HuH-7.5 (cell line): ENCODE data around the gene PPP4C.

Experiments used
- DNase-seq: peaks from one replicate; pipeline ENCODE4 v3.0.0; 2011; ENCODE audit warnings: low spot score

The PPP4C gene

GRCh38 chr16:30054959-30055553, 20.7 kb upstream of the PPP4C start:
- DNase-seq: peak; percentile 75

DNA sequence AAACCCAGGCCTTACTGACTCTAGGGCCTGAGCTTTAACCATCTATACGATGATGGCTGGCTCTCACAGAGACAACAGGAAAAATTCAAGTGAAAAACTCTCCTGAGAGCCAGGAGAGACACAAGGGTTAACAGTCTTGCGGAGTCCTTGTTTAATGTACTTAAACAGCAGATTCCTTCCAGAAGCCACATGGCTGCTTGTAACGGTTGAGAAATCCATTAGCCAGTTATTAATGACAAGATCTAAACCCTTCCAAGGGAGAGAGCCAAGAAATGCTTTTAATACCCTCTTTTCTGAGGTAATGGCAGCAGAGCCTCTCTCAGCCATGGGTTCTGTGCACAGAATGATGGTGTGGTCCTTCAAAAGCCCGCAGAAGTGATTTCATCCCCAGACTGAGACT, 15.4 kb upstream of the PPP4C start:
- DNase-seq: no peak

GRCh38 chr16:30060836-30061554, 14.8 kb upstream of the PPP4C start:
- DNase-seq: no peak

DNA sequence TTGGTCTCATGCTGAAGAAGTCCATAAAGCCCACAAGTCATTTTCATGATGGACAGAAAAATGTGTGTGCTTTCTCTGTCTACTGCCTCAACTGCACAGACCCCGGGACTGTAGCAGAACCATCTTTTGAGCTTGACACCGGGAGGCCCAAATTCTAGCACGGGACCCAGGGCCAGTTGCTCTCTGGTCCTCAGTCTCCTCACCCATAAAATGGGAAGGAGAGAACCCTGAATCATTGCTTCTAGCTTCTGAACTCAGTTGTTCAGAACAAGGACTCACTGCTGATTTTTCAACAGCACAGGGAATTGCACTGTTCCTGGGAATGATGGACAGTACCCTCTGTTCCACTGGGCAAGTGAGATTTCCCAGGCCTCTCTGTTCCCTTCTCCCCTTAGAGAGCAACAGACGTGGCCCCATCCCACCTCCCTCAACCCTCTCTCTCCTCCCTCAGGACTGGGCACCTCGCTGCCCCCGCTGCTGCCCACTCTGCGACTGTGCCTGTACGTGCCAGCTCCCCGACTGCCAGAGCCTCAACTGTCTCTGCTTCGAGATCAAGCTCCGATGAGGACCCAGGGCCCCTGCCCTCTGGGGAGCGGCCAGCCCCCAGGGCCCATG, 12.4 kb upstream of the PPP4C start:
- no peak for DNase-seq

DNA sequence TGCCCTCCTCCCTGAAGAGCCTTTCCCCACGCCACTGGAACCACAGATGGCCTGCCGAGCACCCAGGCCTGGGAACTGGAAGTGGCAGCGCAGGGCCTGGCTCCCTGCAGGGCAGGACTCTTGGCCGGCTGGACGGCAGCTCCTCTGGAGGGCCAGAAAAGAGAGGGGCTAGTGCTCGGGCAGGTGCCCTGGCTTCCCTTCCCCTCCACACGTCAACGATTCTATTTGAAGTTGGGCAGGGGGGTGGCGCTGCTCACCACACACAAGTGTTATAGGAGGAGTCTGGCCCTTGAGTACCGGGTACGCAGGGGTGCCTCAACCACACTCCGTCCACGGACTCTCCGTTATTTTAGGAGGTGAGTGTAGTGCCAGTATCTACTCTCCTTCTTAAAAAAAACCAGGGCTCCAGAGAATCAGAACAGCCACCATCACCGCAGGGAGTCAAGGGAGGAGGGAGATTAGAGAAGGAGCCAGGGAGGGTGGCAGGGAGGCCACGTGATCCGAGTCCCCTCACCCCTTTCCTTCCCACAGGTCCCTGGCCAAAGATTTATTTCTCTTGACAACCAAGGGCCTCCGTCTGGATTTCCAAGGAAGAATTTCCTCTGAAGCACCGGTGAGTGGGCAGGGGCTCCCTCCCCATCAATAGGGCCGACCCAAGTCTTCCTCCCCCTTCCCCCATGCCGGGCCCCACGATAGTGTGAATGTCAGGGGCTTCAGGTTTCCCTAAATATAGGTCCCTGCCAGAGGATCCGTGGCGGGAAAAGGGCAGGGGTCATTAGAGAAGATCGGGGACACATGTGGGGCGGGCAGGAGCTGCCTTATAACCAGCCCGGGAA, 11.7 kb upstream of the PPP4C start:
- peak; percentile 61 for DNase-seq

DNA sequence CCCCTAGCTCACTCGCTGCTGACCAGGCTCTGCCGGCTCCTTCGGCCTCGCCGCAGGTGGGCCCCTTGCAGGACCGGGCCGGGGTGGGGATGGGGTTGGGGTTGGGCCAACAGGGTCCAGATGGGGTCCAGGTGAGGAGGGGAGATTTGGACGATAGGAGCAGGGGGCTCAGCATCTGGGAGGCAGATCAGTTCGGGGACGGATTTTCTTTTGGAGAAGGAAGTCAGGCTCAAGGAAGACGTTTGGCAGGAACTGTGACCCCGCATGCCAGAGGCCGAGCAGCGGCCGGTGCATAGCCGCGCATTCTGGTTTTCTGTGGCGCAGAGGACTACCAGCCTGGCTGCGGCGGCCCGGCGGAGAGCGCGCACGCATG, 11.1 kb upstream of the PPP4C start:
- no peak for DNase-seq

GRCh38 chr16:30065102-30065942, 10.5 kb upstream of the PPP4C start, which contains the start of gene ALDOA:
TSS of gene ALDOA (plus strand) at chr16:30065760. CDS start at chr16:30066898, 1,138 bp downstream.
- DNase-seq: peak; percentile 86

DNA sequence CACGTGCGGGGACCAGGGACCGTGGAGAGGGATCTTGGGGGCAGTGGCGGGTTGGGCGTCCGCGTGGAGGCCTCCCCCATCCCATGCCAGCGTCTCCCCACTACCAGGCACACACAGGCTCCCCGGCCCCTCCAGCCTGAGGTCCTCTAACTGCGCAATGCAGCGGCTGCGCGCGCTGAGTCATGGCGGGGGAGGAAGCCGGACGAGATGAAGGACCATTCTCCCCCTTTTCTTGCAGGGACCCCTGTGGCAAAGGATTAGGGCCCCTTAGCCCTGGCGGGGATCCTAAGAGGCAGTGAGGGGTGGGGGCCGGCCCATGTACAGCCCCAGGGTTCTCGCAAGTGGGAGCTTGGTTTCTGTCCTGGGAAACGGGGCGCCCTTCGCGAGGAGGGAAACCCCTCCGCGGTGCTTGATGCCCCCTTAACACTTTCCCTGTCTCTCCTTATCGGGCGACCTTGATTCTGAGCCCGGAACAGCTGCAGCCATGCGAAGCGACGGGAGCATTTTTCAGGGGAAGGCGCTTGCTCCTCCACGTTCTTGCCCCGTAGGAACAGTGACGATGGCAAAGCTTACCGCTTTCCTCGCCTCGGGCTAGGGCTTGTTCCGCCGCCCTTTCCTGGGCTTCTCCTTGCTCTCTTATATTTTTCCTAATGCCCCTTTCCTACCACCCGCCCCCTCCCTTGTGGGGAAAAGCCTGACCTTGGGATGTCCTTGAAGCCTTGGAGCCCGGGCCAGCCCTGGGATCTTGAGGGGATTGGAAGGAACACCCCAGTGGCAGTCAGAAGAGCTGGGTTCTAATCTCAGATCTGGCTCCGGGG, 9.6 kb upstream of the PPP4C start:
- DNase-seq: no peak

DNA sequence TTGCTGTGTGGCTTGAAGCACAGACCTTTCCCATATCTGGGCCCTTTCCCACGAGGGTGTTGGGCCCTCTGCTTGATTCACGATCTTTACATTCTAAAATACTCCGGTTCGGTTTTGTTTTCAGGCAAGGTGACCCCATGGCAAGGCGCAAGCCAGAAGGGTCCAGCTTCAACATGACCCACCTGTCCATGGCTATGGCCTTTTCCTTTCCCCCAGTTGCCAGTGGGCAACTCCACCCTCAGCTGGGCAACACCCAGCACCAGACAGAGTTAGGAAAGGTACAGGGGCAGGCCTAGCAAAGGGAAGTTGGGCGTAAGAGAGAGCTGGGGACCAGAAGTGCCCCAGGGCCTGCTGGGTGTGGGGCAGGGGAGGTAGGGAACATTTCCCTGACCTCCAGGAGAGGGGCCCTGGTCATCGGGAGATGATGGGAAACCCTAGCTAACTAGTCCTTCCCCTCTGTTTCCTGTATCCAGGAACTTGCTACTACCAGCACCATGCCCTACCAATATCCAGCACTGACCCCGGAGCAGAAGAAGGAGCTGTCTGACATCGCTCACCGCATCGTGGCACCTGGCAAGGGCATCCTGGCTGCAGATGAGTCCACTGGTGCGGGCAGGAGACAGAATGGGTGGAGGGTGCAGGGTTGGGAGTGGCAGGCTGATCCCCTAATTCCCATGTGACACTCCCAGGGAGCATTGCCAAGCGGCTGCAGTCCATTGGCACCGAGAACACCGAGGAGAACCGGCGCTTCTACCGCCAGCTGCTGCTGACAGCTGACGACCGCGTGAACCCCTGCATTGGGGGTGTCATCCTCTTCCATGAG, 8.8 kb upstream of the PPP4C start:
- DNase-seq: no peak

- DNase-seq: no peak
Observed at GRCh38 chr16:30067584-30067916, 8.2 kb upstream of the PPP4C start.

- no peak for DNase-seq
Observed at GRCh38 chr16:30068333-30068732, 7.5 kb upstream of the PPP4C start.

DNA sequence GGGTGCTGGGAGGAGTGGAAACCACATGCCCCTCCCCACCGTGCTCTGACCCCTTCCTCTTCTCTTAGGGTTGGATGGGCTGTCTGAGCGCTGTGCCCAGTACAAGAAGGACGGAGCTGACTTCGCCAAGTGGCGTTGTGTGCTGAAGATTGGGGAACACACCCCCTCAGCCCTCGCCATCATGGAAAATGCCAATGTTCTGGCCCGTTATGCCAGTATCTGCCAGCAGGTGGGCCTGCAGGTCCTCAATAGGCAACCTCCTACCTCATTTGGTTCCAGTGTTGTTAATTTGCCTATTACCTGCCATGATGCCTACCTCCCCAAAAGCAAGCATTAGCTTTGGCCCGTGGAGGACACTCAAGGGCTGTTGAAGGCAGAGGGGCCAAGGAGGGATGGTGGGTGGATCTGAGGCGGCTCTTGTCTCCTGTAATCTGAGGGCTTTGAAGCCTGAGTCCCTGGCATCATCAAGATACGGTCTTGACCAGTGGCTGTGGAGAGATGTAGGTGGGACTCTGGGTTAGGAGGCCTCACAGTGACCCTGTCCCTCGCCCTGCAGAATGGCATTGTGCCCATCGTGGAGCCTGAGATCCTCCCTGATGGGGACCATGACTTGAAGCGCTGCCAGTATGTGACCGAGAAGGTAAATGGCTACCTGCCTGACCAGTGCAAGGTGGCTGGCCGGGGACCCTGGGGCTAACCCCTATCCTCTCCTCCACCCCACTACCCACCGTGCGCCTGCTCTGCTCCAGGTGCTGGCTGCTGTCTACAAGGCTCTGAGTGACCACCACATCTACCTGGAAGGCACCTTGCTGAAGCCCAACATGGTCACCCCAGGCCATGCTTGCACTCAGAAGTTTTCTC, 6.8 kb upstream of the PPP4C start:
- no peak for DNase-seq

DNA sequence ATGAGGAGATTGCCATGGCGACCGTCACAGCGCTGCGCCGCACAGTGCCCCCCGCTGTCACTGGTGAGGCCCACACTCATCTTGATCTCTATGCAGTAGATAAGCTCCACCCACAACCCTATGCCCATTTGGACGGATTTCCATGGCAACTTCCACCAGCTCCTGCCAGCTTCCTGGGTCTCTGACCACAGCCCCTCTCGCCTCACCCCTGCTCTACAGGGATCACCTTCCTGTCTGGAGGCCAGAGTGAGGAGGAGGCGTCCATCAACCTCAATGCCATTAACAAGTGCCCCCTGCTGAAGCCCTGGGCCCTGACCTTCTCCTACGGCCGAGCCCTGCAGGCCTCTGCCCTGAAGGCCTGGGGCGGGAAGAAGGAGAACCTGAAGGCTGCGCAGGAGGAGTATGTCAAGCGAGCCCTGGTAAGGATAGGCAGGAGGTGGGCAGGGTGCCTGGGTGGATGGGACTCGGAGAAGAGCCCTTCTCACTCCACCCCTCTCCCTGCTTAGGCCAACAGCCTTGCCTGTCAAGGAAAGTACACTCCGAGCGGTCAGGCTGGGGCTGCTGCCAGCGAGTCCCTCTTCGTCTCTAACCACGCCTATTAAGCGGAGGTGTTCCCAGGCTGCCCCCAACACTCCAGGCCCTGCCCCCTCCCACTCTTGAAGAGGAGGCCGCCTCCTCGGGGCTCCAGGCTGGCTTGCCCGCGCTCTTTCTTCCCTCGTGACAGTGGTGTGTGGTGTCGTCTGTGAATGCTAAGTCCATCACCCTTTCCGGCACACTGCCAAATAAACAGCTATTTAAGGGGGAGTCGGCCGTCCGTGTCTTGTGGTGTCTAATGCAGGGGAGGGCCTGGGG, 6.0 kb upstream of the PPP4C start:
- no peak for DNase-seq

- DNase-seq: no peak
Observed at GRCh38 chr16:30070490-30070889, 5.3 kb upstream of the PPP4C start.

GRCh38 chr16:30076276-30076791, 540 bp downstream of the PPP4C start:
- DNase-seq: no peak

GRCh38 chr16:30077656-30078055, 1.9 kb downstream of the PPP4C start:
- no peak for DNase-seq

- no peak for DNase-seq
Observed at GRCh38 chr16:30078744-30079143, 3.0 kb downstream of the PPP4C start.

DNA sequence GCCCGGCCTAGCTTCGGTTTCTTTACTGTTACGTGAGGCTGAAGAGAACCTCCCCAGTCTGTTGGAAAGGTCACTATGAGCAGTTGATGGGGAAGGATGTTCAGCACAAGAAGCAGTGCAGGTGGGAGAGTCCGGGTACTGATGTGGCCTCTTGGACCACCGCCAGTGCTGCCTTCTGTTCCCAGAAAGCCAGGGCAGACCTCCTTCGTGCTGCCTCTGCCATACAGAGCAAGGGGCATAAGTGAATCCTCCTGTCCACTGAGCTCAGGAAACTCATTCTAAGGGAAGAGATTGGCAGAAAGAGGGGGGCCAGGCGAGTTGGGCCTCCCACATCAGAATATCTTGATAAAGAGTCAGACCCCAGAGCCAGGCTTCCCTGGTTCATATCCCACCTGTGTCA, 3.7 kb downstream of the PPP4C start:
- no peak for DNase-seq
